ENCODE measurements around the gene TGIF1.

The TGIF1 gene

GRCh38 chr18:3441290-3441689 is 8.7 kb upstream of the TGIF1 start:
- Mint-ChIP-seq H3K4me1 (peaks cover 15% of the 10 kb centered on the region), H3K27ac (peak overlapping the region; percentile 44 to 83 (median 80)), H3K4me3 (no peak overlapping the region), H3K36me3 (ENCODE audit: low read depth) (no peaks in the 10 kb centered on the region), H3K9me3 (no peaks in the 10 kb centered on the region), H3K27me3 (ENCODE audit: low read depth) (peaks cover 3% of the 10 kb centered on the region)
- TF ChIP-seq CTCF (IDR thresholded peaks at IDR 0.05; ENCODE audit: unreplicated experiment in 3 of 3), result peak in 2 of 3 experiments; percentile 34 to 38

- no peak overlapping the region for H3K27ac Mint-ChIP-seq
- H3K36me3 Mint-ChIP-seq (ENCODE audit: low read depth), result no peaks in the 10 kb centered on the region
- no peak for TF ChIP-seq CTCF (IDR thresholded peaks at IDR 0.05; ENCODE audit: unreplicated experiment in 3 of 3)
- H3K27me3 Mint-ChIP-seq (ENCODE audit: low read depth), result peaks cover 3% of the 10 kb centered on the region
- no peaks in the 10 kb centered on the region for H3K9me3 Mint-ChIP-seq
- H3K4me1 Mint-ChIP-seq, result peaks cover 29% of the 10 kb centered on the region
- H3K4me3 Mint-ChIP-seq, result no peak overlapping the region
Observed at GRCh38 chr18:3442919-3443318, 7.1 kb upstream of the TGIF1 start.

- H3K9me3 Mint-ChIP-seq, result no peaks in the 10 kb centered on the region
- peaks cover 34% of the 10 kb centered on the region for H3K4me1 Mint-ChIP-seq
Observed at GRCh38 chr18:3444296-3444695, 5.7 kb upstream of the TGIF1 start.

GRCh38 chr18:3444954-3445353 is 5.0 kb upstream of the TGIF1 start:
- no peak for TF ChIP-seq CTCF (IDR thresholded peaks at IDR 0.05; ENCODE audit: unreplicated experiment in 3 of 3)
- peaks cover 3% of the 10 kb centered on the region for H3K27me3 Mint-ChIP-seq (ENCODE audit: low read depth)
- peak overlapping the region; percentile 72 to 84 (median 79) for H3K27ac Mint-ChIP-seq
- no peaks in the 10 kb centered on the region for H3K9me3 Mint-ChIP-seq
- H3K4me1 Mint-ChIP-seq, result peaks cover 34% of the 10 kb centered on the region
- no peaks in the 10 kb centered on the region for H3K36me3 Mint-ChIP-seq (ENCODE audit: low read depth)
- peak overlapping the region; percentile 11 to 69 (median 24) for H3K4me3 Mint-ChIP-seq

More at GRCh38 chr18:3444296-3444695, 5.7 kb upstream of the TGIF1 start:
- Mint-ChIP-seq H3K36me3 (ENCODE audit: low read depth) (no peaks in the 10 kb centered on the region), H3K4me3 (no peak overlapping the region), H3K27ac (no peak overlapping the region), H3K27me3 (ENCODE audit: low read depth) (peaks cover 3% of the 10 kb centered on the region)
- TF ChIP-seq CTCF (IDR thresholded peaks at IDR 0.05; ENCODE audit: unreplicated experiment in 3 of 3), result no peak

- Mint-ChIP-seq H3K4me3 (peak overlapping the region; percentile 92 to 100 (median 94)), H3K27me3 (ENCODE audit: low read depth) (peaks cover 3% of the 10 kb centered on the region), H3K9me3 (no peaks in the 10 kb centered on the region), H3K27ac (peak overlapping the region; percentile 99), H3K4me1 (peaks cover 24% of the 10 kb centered on the region), H3K36me3 (ENCODE audit: low read depth) (no peaks in the 10 kb centered on the region)
- TF ChIP-seq CTCF (IDR thresholded peaks at IDR 0.05; ENCODE audit: unreplicated experiment in 3 of 3), result no peak
Observed at GRCh38 chr18:3447068-3447894, 2.7 kb upstream of the TGIF1 start.
